COLO829 (cell line): ENCODE results near the gene MOGAT2.
"Not testable (repeated sequence)": the region's sequence is repeated elsewhere in the genome, so short reads cannot be mapped to it uniquely, and the experiment has no call there.

Experiments
- DNase-seq: peaks from one replicate; pipeline ENCODE4 v3.0.0; 2012; ENCODE audit warnings: low spot score

Gene MOGAT2

DNA sequence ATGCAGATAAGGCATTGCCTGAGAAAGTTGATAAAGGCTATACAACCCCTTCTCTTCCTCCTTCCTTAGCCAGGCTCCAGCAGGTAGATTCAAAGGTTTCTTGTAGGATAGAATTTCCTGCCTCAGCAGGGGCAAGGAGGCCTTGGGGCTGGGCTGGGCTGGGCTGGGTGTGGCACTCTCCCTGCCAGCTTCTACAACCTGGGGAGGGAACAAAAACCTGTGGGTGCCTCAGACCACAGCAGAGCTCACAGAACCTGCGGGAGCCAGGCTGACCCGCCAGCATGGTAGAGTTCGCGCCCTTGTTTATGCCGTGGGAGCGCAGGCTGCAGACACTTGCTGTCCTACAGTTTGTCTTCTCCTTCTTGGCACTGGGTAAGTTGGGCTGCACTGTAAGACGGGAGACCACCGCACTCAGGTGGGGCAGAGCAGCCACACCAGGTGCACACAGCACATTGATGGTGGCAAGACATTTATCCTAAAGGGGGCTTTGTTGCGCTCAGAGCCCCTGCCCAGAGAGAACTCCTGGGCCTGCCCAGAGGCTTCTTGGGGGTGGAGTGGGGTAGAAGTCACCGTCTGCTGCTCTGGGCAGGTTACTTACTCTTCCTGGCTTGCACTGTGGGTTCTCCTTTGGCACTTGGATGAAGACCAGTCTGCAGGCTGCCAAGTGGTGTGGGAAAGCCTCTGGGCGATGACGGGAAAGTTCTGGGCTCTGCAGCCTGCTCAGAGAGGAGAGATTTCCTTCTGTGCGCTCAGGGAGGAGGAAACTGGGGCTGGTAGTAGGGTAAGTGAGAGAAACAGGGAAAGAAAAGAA, at the start of gene MOGAT2:
TSS of gene MOGAT2 (plus strand) at position 231 of the 811 bp plus-strand sequence. CDS start at position 282, 51 bp downstream.
- no peak for DNase-seq

DNA sequence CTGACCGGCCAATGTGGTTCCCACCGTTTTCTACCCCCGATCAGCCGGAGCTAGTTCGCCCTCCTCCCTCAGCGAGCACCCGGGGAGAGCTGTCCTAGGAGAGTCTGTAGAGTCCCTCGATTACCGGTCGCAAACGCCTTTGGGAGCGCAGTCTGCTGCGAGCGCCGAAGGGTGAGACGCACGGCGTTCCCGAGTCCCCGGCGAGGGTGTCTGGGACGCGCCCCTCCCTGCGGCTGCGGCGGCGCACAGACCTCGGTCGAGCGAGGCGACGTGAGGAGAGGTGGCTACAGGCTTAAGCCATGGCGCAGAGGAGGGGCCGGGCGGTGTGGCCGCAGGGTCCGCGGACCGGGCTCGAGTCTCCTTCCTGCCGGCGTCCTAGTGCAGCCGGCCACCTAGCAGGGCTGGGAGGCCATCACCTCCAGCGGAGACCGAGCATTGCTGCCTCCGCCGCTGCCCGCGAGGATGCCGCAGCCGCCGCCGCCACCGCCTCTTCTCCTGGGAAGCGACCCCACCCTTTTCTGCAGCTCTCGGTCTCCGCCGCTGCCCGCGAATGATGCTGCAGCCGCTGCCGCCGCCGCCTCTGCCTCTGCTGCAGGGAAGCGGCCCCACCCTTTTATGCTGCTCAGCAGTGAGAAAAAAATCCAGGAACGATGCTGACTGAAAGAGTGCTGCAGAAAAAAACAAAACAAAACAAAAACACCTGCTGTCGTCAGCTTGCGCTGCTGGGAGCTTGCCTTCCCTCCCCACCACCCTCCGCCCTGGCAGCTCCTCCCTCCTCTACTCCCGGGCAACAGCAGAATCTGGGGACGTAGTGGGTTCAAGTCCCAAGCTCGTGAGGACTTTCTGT, 49.0 kb upstream of the MOGAT2 start, which contains the start of gene MAP6:
TSS of gene MAP6 (minus strand) at position 588 of the 847 bp plus-strand sequence. CDS start 669 bp downstream, outside the sequence.
- DNase-seq: no peak

DNA sequence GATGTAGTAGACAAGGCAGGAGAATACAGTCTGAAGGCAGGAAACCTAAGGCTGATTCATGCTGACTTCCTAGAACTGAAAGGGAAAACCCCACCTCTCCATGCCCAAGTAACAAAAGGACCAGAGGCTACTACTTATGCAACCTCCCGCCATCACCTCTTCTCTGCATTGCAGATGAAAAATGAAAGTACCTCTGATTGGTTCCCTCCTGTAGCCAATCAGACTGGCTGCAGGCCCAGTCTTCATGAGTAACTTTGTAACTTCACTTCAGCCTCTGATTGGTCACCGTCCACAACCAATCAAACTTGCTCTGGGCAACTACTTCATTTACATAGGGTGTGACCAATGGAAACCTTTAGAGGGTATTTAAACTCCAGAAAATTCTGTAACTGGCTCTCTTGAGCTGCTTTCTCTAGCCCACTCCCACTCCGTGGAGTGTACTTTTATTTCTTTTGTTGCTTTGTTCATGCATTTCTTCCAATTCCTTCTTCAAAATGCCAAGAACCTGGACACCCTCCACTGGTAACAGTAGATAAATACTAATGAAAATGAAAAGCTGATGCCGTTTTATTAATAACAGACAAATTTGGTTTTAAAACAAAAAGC, 43.6 kb upstream of the MOGAT2 start:
- DNase-seq: no peak

DNA sequence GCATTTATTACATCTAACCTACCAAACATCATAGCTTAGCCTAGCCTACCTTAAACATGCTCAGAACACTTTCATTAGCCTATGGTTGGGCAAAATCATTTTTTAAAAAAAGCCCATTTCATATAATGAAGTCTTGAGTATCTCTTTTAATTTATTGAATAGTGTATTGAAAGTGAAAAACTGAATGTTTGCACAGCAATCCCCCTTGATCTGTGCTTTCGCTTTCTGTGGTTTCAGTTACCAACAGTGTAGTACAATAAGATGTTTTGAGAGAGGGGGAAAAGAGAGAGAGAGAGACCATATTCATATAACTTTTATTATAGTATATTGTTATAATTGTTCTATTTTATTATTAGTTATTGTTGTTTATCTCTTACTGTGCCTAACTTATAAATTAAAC, 40.4 kb upstream of the MOGAT2 start:
- no peak for DNase-seq

DNA sequence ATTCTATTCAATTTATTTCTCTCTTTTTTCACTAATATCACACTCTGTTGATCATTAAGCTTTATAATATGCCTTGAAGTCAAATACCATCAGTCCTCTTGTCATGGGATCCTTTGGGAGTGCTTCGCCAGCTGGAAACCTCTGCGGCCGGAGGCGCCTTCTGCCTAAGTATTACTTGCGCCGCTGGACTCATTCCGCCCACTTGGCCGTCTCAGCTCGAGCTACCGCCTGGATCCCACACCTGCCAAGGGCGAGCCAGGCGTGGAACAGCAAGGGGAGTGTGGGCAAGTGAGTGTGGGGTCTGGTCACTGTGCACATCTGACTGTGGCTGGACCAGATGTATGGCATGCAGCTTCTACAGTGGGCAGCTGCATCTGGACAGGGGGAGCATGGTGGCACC, 39.7 kb upstream of the MOGAT2 start:
- no peak for DNase-seq

DNA sequence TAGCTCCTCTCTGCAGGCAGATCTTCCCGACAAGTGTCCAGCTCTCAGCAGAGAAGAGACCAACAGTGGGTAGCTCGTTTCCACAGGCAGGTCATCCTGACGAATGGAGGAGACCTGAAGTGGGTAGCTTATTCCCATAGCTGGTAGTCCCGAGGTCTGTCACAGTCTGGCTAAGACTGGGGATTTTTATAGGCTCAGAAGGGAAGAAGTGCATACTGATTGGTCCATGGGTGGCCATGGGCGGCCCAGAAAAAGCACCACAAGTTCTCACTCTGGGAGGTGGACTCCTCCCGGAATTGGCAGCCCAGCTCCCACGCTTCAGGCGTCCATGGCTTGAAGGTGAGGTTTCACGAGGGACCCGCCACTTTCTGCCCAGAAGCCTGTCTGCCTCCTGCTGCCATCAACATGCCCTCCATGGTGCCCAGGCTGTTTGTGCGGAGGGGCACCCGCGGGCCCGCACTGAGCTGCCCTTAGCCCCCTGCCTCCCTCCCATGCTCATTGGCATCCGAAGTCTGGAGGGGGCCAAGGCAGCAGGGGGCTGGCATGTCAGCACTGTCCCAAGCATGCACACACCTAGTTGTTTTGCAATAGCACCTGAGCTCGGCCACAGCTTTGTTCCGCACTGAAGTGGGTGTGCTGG, 38.9 kb upstream of the MOGAT2 start:
- no peak for DNase-seq

DNA sequence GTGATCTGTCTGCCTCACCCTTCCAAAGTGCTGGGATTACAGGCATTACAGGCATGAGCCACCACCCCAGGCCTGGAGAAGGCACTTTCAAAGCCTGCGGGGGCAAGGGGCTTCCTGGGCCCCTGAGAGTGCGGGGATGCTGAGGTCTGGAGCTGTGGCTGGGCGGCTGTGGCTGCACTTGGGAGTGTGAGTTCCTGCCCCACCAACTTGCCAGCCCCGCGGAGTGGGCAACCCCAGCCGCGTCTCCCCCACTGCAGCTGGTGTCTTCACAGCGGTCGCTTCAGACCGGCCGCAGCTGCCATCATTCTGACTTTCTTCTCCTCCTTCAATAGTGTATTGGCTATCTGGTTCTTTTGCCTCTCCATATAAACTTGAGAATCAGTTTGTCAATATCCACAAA, 38.1 kb upstream of the MOGAT2 start:
- DNase-seq: no peak

DNA sequence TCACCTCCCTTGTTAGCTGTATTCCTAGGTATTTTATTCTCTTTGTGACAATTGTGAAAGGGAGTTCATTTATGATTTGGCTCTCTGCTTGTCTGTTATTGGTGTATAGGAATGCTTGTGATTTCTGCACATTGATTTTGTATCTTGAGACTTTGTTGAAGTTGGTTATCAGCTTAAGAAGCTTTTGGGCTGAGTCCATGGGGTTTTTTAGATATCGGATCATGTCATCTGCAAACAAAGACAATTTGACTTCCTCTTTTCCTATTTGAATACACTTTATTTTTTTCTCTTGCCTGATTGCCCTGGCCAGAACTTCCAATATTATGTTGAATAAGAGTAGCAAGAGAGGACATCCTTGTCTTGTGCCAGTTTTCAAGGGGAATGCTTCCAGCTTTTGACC, 33.8 kb upstream of the MOGAT2 start:
- DNase-seq: not testable (repeated sequence)

DNA sequence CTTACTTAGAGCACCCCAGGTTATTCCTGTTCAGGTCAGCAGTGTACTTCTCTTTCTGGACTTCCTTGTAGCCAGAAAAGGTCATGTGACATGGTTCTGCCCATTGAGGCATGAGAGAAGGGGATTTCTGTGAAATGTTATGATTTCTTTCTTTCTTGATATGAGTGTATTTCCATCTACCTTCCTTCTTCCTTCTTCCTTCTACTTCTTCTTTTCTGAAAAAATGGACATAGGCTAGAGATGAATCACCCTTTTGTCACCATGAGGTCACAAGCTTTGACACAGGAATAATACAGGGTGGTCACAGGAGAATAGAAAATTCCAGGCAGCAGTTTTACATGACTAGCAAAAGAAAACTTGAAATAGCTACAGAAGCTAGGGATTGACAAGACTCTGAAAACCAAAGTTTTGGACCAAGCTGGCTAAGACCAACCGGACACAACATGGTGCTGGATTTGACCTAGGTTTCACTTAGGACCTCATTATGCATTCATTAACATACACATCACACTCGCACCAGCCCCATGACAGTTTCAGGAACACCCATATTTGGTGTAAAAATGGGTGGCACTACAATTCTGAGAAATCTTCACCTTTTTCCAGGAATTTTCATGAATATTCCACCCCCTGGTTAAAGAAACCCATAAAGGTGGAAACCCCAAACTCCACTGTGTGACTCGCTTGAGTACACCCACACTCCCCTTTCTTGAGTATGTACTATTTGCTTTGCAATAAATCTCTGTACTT, 27.6 kb upstream of the MOGAT2 start:
- no peak for DNase-seq

DNA sequence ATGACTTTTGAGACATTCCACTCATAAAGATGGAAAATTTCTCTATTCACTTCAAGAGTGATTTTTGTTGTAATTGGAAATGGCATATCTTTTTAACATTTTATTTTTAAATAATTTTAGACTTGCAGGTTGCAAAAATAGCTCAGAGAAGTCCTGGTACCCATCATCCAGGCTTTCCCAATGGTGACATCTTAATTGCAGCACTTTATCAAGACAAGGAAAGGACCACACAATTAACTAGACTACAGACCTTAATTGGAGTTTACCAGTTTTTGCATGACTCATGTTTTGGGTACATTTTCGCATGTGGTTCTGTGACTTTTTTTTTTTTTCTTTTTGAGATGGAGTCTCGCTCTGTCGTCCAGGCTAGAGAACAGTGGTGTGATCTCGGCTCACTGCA, 25.8 kb upstream of the MOGAT2 start:
- DNase-seq: no peak

DNA sequence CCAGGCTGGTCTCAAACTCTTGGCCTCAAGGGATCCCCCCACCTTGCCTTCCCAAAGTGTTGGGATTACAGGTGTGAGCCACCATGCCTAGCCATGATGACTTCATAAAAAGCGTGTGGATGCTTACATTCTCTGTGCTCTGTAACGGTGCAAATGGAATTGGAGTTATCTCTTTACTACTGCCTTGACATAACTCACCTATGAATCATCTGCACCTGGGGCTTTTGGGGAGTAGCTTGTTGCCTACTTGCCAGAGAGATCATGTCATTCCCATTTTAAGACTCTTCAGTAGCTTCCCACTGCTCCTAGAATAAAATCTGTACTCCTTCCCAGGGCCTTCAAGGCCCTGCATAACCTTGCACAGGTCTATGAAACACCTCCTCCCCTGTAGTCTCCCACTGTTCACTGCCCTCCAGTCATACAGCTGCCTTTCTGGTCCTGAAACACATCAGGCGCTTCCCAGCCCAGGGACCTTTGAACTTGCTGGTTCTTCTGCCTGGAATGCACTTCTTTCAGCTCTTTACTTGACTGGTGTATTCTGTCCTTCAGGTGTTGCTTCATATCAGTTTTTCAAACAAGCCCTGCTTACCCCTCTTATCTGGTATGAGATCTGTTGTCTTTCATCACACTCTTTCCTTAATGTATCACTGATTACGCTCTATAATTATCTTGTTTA, 19.6 kb upstream of the MOGAT2 start:
- DNase-seq: no peak

DNA sequence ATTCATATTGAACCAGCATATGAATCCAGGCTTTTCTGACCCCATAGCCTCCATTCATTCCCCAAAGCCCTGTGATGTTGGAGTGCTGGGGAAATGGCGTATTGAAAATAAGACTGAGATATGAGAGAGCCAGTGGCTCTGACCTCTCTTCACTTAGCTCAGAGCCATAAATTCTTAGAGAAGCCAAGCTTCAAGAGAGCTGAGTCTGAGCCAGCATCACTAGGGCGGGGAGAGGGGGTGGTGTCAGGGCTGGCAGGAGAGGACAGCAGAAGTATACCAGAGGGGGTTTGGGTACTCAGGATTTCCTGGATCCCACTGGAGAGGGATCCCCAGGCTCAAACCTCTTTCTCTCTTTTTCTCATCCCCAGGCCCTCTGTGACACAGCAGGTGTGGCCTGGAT, 16.7 kb upstream of the MOGAT2 start:
- no peak for DNase-seq

DNA sequence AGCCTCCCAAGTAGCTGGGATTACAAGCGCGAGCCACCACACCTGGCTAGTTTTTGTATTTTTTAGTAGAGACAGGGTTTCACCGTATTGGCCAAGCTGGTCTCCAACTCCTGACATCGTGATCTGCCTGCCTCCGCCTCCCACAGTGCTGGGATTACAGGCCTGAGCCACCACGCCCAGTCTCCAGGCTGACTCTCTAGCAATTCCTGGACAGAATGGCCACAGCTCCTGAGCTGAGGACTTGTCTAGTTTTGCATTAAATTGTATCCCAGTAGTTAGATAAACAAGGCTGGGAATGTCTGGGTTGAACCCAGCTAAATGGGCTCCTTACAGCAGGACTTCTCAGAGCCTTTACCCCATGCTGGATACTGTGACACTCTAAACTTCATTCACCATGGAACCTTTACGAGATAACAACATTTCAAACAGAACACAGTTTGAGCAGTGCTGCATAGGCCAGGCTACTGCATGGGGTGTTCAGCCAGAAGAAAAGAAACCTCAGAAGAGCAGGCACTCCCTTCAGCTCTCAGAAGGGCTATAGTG, 13.9 kb upstream of the MOGAT2 start:
- no peak for DNase-seq

DNA sequence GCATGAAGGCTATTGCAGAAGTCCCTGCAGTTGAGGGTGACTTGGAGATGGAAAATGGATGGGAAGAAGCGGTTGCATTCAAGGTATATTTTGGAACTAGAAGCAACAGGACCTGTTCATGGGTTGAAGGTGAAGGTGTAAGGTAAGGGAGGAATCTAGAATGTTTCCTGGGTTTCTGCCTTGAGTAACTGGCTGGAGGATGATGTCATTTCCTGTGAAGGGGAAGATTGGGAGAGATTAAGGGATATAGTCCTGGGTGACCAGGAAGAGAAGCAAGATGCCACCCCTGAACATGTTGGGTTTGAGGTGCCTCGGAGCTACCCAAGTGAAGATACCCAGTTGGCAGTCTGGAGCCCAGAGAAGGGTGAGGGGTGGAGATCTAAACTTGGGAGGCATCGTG, 12.1 kb upstream of the MOGAT2 start:
- DNase-seq: no peak

DNA sequence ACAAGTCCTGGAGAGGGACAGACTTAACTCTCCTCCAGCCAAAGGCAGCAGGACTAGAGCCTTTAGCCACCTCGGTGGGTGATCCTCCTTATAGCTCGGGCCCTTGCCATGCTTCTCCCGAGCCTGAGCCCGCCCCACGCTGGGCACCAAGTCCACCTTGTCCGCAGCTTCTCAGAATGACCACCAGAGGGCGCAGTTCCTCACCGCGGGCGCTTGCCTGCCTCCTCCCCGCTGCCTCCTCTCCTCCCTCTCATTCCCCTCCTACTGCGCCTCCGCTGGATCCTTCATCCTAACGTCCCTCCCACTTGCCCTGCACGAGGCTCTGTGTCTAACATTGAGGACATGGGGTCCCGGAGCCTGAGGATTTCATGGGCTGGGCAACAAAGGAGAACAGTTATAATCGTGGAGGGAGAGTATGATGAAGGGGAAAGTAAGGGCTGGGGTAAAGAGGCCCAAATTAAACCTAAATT, 11.3 kb upstream of the MOGAT2 start:
- peak; percentile 87 for DNase-seq

DNA sequence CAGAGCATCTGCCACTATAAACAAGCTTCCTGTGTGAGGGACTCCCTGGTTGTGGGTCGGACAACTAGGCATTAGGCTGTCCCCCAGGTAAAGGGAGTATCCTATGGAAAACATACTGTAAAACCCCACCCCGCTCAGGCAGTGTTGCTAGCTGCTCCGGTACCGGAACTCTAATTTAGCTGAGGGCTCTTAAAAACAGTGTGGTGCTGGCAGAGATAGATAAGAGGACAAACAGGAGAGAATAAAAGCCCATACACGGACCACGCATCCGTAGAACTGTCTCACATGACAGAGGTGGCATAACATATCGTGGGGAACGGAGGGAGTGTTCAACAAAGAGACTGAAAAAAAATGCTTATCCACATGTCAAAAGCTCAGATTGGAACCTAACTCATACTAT, 3.4 kb upstream of the MOGAT2 start:
- no peak for DNase-seq

DNA sequence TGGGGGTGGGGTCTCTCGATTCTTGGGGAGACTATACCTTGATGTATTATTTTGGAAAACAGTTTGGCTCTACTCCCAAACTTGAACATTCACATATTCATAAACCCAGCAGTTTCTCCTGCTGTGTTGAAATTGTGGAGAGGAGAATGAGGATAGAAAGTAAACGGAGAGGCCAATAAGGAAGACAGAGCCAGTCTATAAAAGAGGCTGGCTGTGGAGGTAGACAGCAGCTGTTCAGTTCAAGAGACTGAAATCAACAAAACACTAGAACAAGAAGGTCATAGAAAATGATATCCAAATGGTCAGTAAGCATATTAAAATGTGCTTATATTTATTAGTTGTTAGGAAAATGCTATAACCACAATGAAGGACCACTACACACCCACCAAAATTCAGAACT, 1.9 kb upstream of the MOGAT2 start:
- DNase-seq: no peak

DNA sequence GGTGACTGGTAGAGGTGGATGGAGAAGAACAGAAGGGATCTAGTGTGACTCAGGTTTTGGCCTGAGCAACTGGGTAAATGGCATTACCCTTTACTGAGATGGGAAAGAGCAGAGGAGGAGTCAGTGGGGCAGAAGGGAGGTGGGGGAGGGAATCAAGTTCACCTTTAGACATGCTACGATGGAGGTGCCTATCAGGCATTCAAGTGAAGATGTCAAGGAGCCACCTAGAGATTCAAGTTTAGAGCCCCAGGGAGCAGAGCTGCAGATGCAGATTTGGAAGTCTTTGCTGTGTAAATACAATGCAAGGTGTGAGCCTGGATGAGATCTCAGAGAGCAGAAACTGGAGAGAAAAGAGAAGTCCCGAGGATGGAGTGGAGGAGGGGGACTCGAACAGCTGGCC, 979 bp upstream of the MOGAT2 start:
- no peak for DNase-seq

DNA sequence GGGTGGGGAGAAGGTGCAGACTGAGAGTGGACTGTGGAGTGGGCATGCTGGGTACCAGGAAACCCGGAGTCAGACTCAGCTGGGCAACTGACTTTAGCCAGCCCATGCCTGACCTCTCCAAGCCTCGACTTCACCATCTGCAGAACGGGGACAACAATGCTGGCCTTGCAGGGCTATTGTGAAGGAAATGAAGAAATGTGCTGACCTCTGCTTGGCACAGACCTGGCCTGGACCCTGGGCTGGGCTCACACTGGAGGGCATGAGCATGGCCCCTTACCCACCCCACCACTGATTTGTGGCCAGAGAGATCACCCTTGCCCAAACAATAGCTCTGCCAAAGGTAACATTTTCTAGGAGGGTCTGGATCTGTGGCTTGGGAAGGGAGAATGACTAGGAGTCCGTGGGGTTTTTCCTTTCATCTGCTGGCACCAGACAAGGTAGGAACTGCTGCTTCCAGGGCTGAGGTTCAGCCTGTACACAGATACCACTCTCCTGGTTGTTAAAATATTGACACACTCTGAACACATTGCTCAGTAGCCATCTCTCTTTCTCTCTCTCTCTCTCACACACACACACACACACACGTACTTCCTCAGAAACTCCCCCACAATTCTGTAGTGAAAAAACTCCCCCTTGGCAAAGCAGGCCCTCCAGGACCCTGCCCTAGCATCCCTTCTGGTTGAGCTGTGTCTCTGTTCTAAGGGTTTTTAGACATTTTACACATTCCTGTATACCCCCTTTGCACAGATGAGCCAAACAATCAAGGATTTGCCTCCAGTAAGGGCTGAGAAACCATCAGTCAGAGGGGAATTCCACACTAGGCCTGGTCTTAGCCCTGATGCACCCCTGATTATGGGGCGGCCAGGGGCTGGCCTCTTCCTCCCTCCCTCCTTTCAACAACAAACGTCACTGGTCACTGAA, 1.0 kb downstream of the MOGAT2 start:
- no peak for DNase-seq
